ENCODE results near the gene MYLK.

The MYLK gene

GRCh38 chr3:123778525-123778924, 105.6 kb downstream of the MYLK start:
- no peak overlapping the region for H3K4me3 ChIP-seq (ENCODE audit: low read length)
- H3K27ac ChIP-seq (ENCODE audit: low read depth, low read length): no peak overlapping the region
- H3K18ac ChIP-seq (ENCODE audit: low read length): no peak overlapping the region
- no peak overlapping the region for H2BK5ac ChIP-seq (ENCODE audit: low read length)
- no peak for DNase-seq
- H3K56ac ChIP-seq (ENCODE audit: low read length): no peak overlapping the region
- no peaks in the 10 kb centered on the region for H3K4me1 ChIP-seq (ENCODE audit: control insufficient read depth, low read depth, low read length)
- H2BK15ac ChIP-seq (replicated peaks; ENCODE audit: low read depth): no peak overlapping the region
- H2AK5ac ChIP-seq (ENCODE audit: low read length): no peak overlapping the region
- H3K36me3 ChIP-seq (ENCODE audit: control insufficient read depth, insufficient read depth, low read length): no peaks in the 10 kb centered on the region
- no peak overlapping the region for H3K4ac ChIP-seq (ENCODE audit: low read depth, low read length)
- no peak overlapping the region for H4K8ac ChIP-seq (ENCODE audit: low read depth, low read length)
- no peak overlapping the region for H3K23ac ChIP-seq (ENCODE audit: low read length)
- no peaks in the 10 kb centered on the region for H3K79me1 ChIP-seq (ENCODE audit: low read length)
- no peak overlapping the region for H3K9ac ChIP-seq (ENCODE audit: low read length)
- H3K27me3 ChIP-seq (ENCODE audit: insufficient read depth, low read length, poor library complexity): no peaks in the 10 kb centered on the region
- no peaks in the 10 kb centered on the region for H3K79me2 ChIP-seq (ENCODE audit: control insufficient read depth, insufficient read depth, low read length)
- no peak overlapping the region for H4K5ac ChIP-seq (ENCODE audit: low read length)
- no peak overlapping the region for H3K4me2 ChIP-seq (ENCODE audit: low read length)
- WGBS (ENCODE audit: extremely low coverage, insufficient coverage, low lambda C conversion rate): no CpG with 5 or more reads among the region's 7 CpGs
- no peak overlapping the region for H2BK120ac ChIP-seq (ENCODE audit: low read depth, low read length)

- no peaks in the 10 kb centered on the region for H3K4me1 ChIP-seq (ENCODE audit: control insufficient read depth, low read depth, low read length)
- no peak overlapping the region for H2BK15ac ChIP-seq (replicated peaks; ENCODE audit: low read depth)
- no peak overlapping the region for H3K9ac ChIP-seq (ENCODE audit: low read length)
- H3K4ac ChIP-seq (ENCODE audit: low read depth, low read length): no peak overlapping the region
- H3K36me3 ChIP-seq (ENCODE audit: control insufficient read depth, insufficient read depth, low read length): no peaks in the 10 kb centered on the region
- H2BK120ac ChIP-seq (ENCODE audit: low read depth, low read length): no peak overlapping the region
- no peak overlapping the region for H3K27ac ChIP-seq (ENCODE audit: low read depth, low read length)
- H3K23ac ChIP-seq (ENCODE audit: low read length): no peak overlapping the region
- H3K4me2 ChIP-seq (ENCODE audit: low read length): no peak overlapping the region
- 100% methylated on average over 1 of the region's 5 CpGs for WGBS (ENCODE audit: extremely low coverage, insufficient coverage, low lambda C conversion rate)
- no peak overlapping the region for H2AK5ac ChIP-seq (ENCODE audit: low read length)
- H3K27me3 ChIP-seq (ENCODE audit: insufficient read depth, low read length, poor library complexity): no peaks in the 10 kb centered on the region
- no peaks in the 10 kb centered on the region for H3K79me2 ChIP-seq (ENCODE audit: control insufficient read depth, insufficient read depth, low read length)
- no peak overlapping the region for H3K4me3 ChIP-seq (ENCODE audit: low read length)
- H3K18ac ChIP-seq (ENCODE audit: low read length): no peak overlapping the region
- no peak overlapping the region for H3K56ac ChIP-seq (ENCODE audit: low read length)
- H4K5ac ChIP-seq (ENCODE audit: low read length): no peak overlapping the region
- no peaks in the 10 kb centered on the region for H3K79me1 ChIP-seq (ENCODE audit: low read length)
- H4K8ac ChIP-seq (ENCODE audit: low read depth, low read length): no peak overlapping the region
- DNase-seq: no peak
- no peak overlapping the region for H2BK5ac ChIP-seq (ENCODE audit: low read length)
These were observed 107.9 kb downstream of the MYLK start for GRCh38 chr3:123776071-123776782.

- Histone ChIP-seq H4K8ac (ENCODE audit: low read depth, low read length) (no peak overlapping the region), H3K23ac (ENCODE audit: low read length) (no peak overlapping the region), H3K27me3 (ENCODE audit: insufficient read depth, low read length, poor library complexity) (no peaks in the 10 kb centered on the region), H3K36me3 (ENCODE audit: control insufficient read depth, insufficient read depth, low read length) (no peaks in the 10 kb centered on the region), H3K9ac (ENCODE audit: low read length) (no peak overlapping the region), H3K4ac (ENCODE audit: low read depth, low read length) (no peak overlapping the region), H3K4me2 (ENCODE audit: low read length) (no peak overlapping the region), H2BK15ac (replicated peaks; ENCODE audit: low read depth) (no peak overlapping the region), H3K79me1 (ENCODE audit: low read length) (no peaks in the 10 kb centered on the region), H3K18ac (ENCODE audit: low read length) (no peak overlapping the region), H2BK120ac (ENCODE audit: low read depth, low read length) (no peak overlapping the region), H3K27ac (ENCODE audit: low read depth, low read length) (no peak overlapping the region), H3K79me2 (ENCODE audit: control insufficient read depth, insufficient read depth, low read length) (no peaks in the 10 kb centered on the region), H2BK5ac (ENCODE audit: low read length) (no peak overlapping the region), H4K5ac (ENCODE audit: low read length) (no peak overlapping the region), H3K56ac (ENCODE audit: low read length) (no peak overlapping the region), H3K4me1 (ENCODE audit: control insufficient read depth, low read depth, low read length) (peaks cover 1% of the 10 kb centered on the region), H2AK5ac (ENCODE audit: low read length) (no peak overlapping the region), H3K4me3 (ENCODE audit: low read length) (no peak overlapping the region)
- DNase-seq: no peak
- no CpG with 5 or more reads among the region's 3 CpGs for WGBS (ENCODE audit: extremely low coverage, insufficient coverage, low lambda C conversion rate)
These were observed 109.7 kb downstream of the MYLK start for GRCh38 chr3:123774474-123774873.

GRCh38 chr3:123773681-123774431, 110.3 kb downstream of the MYLK start:
- Histone ChIP-seq H3K9ac (ENCODE audit: low read length) (no peak overlapping the region), H4K8ac (ENCODE audit: low read depth, low read length) (no peak overlapping the region), H3K79me2 (ENCODE audit: control insufficient read depth, insufficient read depth, low read length) (no peaks in the 10 kb centered on the region), H3K18ac (ENCODE audit: low read length) (no peak overlapping the region), H3K4me1 (ENCODE audit: control insufficient read depth, low read depth, low read length) (peaks cover 4% of the 10 kb centered on the region), H3K79me1 (ENCODE audit: low read length) (no peaks in the 10 kb centered on the region), H3K56ac (ENCODE audit: low read length) (no peak overlapping the region), H3K4ac (ENCODE audit: low read depth, low read length) (no peak overlapping the region), H3K27me3 (ENCODE audit: insufficient read depth, low read length, poor library complexity) (no peaks in the 10 kb centered on the region), H3K27ac (ENCODE audit: low read depth, low read length) (no peak overlapping the region), H2BK5ac (ENCODE audit: low read length) (no peak overlapping the region), H2AK5ac (ENCODE audit: low read length) (no peak overlapping the region), H2BK15ac (replicated peaks; ENCODE audit: low read depth) (no peak overlapping the region), H3K4me2 (ENCODE audit: low read length) (no peak overlapping the region), H2BK120ac (ENCODE audit: low read depth, low read length) (no peak overlapping the region), H3K36me3 (ENCODE audit: control insufficient read depth, insufficient read depth, low read length) (no peaks in the 10 kb centered on the region), H4K5ac (ENCODE audit: low read length) (no peak overlapping the region), H3K23ac (ENCODE audit: low read length) (no peak overlapping the region), H3K4me3 (ENCODE audit: low read length) (no peak overlapping the region)
- DNase-seq: no peak
- no CpG with 5 or more reads among the region's 7 CpGs for WGBS (ENCODE audit: extremely low coverage, insufficient coverage, low lambda C conversion rate)

GRCh38 chr3:123769356-123769743, 114.8 kb downstream of the MYLK start:
- Histone ChIP-seq H3K4me2 (ENCODE audit: low read length) (no peak overlapping the region), H2BK120ac (ENCODE audit: low read depth, low read length) (no peak overlapping the region), H3K4me1 (ENCODE audit: control insufficient read depth, low read depth, low read length) (peaks cover 4% of the 10 kb centered on the region), H4K8ac (ENCODE audit: low read depth, low read length) (no peak overlapping the region), H3K79me2 (ENCODE audit: control insufficient read depth, insufficient read depth, low read length) (no peaks in the 10 kb centered on the region), H3K27me3 (ENCODE audit: insufficient read depth, low read length, poor library complexity) (no peaks in the 10 kb centered on the region), H3K56ac (ENCODE audit: low read length) (no peak overlapping the region), H3K79me1 (ENCODE audit: low read length) (no peaks in the 10 kb centered on the region), H3K36me3 (ENCODE audit: control insufficient read depth, insufficient read depth, low read length) (no peaks in the 10 kb centered on the region), H3K27ac (ENCODE audit: low read depth, low read length) (no peak overlapping the region), H2AK5ac (ENCODE audit: low read length) (no peak overlapping the region), H3K9ac (ENCODE audit: low read length) (no peak overlapping the region), H3K4me3 (ENCODE audit: low read length) (no peak overlapping the region), H3K4ac (ENCODE audit: low read depth, low read length) (no peak overlapping the region), H3K18ac (ENCODE audit: low read length) (no peak overlapping the region), H4K5ac (ENCODE audit: low read length) (no peak overlapping the region), H2BK5ac (ENCODE audit: low read length) (no peak overlapping the region), H2BK15ac (replicated peaks; ENCODE audit: low read depth) (no peak overlapping the region), H3K23ac (ENCODE audit: low read length) (no peak overlapping the region)
- peak; percentile 53 for DNase-seq
- no CpG with 5 or more reads among the region's 3 CpGs for WGBS (ENCODE audit: extremely low coverage, insufficient coverage, low lambda C conversion rate)
